Sigmoid colon (tissue), 7 donors: ENCODE results near the gene FOXN4. TPM values are rescaled to one million over a fixed set of nuclear protein-coding genes. Genes with fewer than 3 reads are reported as not detected.

Source experiments
- DNase-seq: peaks from one replicate; pipeline ENCODE4 v3.0.0-alpha.2; 2019
- H3K27ac ChIP-seq, 4 donors: fragments of 200-600 bp; sonication (generic); one replicate each; pipeline ENCODE4 v1.5.1; 2016 to 2019; ENCODE audit warnings: mild to moderate bottlenecking in 1 of 4
- H3K27me3 ChIP-seq, 3 donors: fragments of 200-600 bp; sonication (generic); one replicate each; pipeline ENCODE4 v1.5.1; 2019; ENCODE audit warnings: mild to moderate bottlenecking in 1 of 3
- H3K36me3 ChIP-seq, 4 donors: fragments of 200-600 bp; sonication (generic); one replicate each; pipeline ENCODE4 v1.5.1; 2016 to 2019
- H3K4me1 ChIP-seq, 4 donors: fragments of 200-600 bp; sonication (generic); one replicate each; pipeline ENCODE4 v1.5.1; 2017 to 2019
- H3K4me3 ChIP-seq, 4 donors: fragments of 200-600 bp; sonication (generic); one replicate each; pipeline ENCODE4 v1.5.1; 2017 to 2019; ENCODE audit warnings: mild to moderate bottlenecking in 2 of 4, moderate library complexity in 1 of 4
- H3K9me3 ChIP-seq, 4 donors: fragments of 200-600 bp in 3 of 4; sonication (generic) in 3 of 4; one replicate each; pipeline versions ENCODE4 v1.5.1 to v1.6.1; 2013 to 2019
- EP300 ChIP-seq, 4 donors: sonication (generic); formaldehyde crosslinking; IDR thresholded peaks; one replicate each; pipeline ENCODE4 v1.6.1; 2017; ENCODE audit warnings: antibody characterized with exemption in 4 of 4
- POLR2A ChIP-seq, 2 donors: fragments of 450-650 bp; IDR thresholded peaks; one replicate each; pipeline ENCODE4 v1.6.1; 2016; ENCODE audit warnings: antibody characterized with exemption in 2 of 2, mild to moderate bottlenecking in 2 of 2, moderate library complexity in 2 of 2
- POLR2AphosphoS5 ChIP-seq, 4 donors: sonication (generic); formaldehyde crosslinking; IDR thresholded peaks; one replicate each; pipeline ENCODE4 v1.6.1; 2017; ENCODE audit warnings: antibody characterized with exemption in 4 of 4
- WGBS, 2 donors: extraction: QIAGEN DNeasy Blood & Tissue Kit; methylation state at CpG; one replicate each; pipeline ENCODE4 v1.1.7; 2013; 5-methylcytosine and 5-hydroxymethylcytosine counted together
- intact Hi-C: fragments of 100-400 bp; cut with DNase I; formaldehyde crosslinking; loops from one replicate; pipeline ENCODE4 v1.15.1; 2023
- polyA plus RNA-seq, 3 donors: library from polyadenylated mRNA; stranded (reverse); fragments of 200-250 nt; gene quantifications; one replicate each; pipeline ENCODE4 v1.2.3, GENCODE V29; 2013
- total RNA-seq, 4 donors: library from RNA; depleted of rRNA; stranded (reverse); fragments of >200 nt; gene quantifications; one replicate each; pipeline ENCODE4 v1.1.0, GENCODE V29; 2016
- TF ChIP-seq, protein P1 (sequence below), 4 experiments: fragments of 450-650 bp in 3 of 4; fragments of 200-600 bp in 1 of 4; IDR thresholded peaks; one replicate each; pipeline ENCODE4 v1.5.1; 2016 to 2019; ENCODE audit warnings: antibody characterized with exemption in 4 of 4, mild to moderate bottlenecking in 3 of 4, moderate library complexity in 2 of 4
- donor health status: healthy with polysubstance abuse.
- donor health status: Bipolar disorder and iron deficiency.
- donor health status: healthy.

The FOXN4 gene
- total and polyA plus RNA-seq, 7 donors, result 0.06 to 1.9 (median 0.41) TPM; not detected in 4

DNA sequence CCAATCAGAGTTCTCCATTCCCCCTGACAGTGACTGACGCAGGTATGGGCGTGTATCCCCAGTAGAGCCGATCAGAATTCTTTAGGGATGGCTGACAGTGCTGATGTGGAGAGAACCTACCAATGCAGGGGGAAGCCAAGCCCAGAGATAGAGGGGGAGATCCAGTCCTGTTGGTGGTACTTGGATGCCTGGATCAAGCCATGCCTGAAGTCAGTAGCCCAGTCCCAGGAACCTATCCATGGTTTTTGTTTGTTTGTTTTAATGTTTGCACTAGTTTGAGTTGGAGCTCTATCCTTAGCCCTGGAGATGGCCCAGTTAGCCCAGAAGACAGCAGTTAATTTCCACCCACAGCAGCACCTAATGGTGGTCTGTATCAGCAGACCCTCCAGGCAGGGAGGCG is 40.2 kb downstream of the FOXN4 start:
- Histone ChIP-seq H3K4me1 (peaks cover 0 to 36% (median 20%) of the 10 kb centered on the region in 4 donors), H3K27ac (peak overlapping the region in 1 of 4 donors; percentile 29), H3K36me3 (peaks cover 13 to 53% (median 31%) of the 10 kb centered on the region in 4 donors), H3K9me3 (no peaks in the 10 kb centered on the region), H3K4me3 (no peak overlapping the region), H3K27me3 (no peaks in the 10 kb centered on the region)
- DNase-seq, result no peak
- intact Hi-C loops, result no loop called here
- TF ChIP-seq, protein P1, sequence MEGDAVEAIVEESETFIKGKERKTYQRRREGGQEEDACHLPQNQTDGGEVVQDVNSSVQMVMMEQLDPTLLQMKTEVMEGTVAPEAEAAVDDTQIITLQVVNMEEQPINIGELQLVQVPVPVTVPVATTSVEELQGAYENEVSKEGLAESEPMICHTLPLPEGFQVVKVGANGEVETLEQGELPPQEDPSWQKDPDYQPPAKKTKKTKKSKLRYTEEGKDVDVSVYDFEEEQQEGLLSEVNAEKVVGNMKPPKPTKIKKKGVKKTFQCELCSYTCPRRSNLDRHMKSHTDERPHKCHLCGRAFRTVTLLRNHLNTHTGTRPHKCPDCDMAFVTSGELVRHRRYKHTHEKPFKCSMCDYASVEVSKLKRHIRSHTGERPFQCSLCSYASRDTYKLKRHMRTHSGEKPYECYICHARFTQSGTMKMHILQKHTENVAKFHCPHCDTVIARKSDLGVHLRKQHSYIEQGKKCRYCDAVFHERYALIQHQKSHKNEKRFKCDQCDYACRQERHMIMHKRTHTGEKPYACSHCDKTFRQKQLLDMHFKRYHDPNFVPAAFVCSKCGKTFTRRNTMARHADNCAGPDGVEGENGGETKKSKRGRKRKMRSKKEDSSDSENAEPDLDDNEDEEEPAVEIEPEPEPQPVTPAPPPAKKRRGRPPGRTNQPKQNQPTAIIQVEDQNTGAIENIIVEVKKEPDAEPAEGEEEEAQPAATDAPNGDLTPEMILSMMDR (IDR thresholded peaks at IDR 0.05), result no peak
- 91 to 92% methylated on average over 4 of the region's 4 CpGs for WGBS, 2 donors

DNA sequence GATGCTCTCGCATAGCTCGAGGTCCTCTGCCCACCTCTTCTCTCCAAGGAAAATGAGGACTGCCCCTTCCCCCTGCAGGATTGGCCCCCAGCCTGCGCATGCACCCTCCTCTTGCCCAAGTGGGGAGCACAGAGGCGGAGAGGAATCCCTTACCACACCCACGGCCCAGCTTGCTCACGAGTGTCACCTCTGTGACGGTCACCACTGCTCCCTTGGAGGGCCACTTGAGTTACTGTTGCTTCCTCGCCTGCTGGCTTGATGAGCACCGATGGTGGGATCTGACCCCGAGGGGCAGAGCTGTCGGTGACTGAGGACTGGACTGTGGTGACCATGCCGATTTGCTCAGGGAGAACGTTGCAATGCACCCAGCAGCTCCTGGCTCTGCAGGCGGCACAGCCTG is 41.7 kb downstream of the FOXN4 start:
- TF ChIP-seq, protein P1 (IDR thresholded peaks at IDR 0.05), result no peak
- TF ChIP-seq POLR2A (IDR thresholded peaks at IDR 0.05), result no peak
- peak in 1 of 4 donors; percentile 11 for TF ChIP-seq POLR2AphosphoS5 (IDR thresholded peaks at IDR 0.05)
- TF ChIP-seq EP300 (IDR thresholded peaks at IDR 0.05), result no peak
- 92 to 94% methylated on average over 14 of the region's 14 CpGs for WGBS, 2 donors
- H3K36me3 ChIP-seq, result peaks cover 18 to 68% (median 35%) of the 10 kb centered on the region in 4 donors
- H3K9me3 ChIP-seq, result no peaks in the 10 kb centered on the region
- intact Hi-C loops, result no loop called here
- peaks cover 0 to 36% (median 20%) of the 10 kb centered on the region in 4 donors for H3K4me1 ChIP-seq
- H3K27ac ChIP-seq, result no peak overlapping the region
- H3K4me3 ChIP-seq, result no peak overlapping the region
- H3K27me3 ChIP-seq, result no peaks in the 10 kb centered on the region
- peak; percentile 49 for DNase-seq

DNA sequence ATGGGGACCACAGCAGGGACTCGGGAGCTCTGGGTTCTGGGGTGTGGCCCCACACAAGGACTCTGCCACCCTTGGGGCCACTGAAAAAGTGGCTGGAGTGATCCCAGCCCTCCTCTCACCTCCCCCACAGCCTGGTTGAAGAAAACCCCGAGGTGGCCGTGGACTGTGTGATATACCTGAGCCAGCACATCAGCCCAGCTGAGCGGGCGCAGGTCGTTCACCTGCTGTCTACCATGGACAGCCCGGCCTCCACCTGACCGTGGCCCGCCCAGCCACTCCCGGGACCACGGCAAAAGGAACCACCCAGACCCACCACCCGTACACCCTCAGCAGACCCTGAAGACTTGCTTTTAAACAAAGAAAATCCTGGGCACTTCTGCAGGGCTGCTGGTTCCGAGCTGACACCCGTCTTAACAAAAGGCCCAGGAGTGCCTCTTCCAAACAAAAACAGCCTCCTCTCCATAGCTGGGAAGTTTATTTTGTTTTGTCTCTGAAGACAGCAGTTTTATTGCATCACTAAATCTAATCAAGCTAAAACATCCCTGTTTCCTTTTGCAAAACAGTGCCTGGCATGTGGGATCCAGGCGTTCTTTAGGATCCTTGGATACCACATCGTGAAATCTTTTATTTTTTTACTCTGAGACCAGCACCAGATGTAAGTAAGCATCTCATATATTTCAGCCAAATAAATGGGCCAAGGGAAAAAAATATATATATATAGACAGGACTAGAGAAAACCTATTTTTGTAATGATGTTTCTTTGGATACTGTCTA is 42.8 kb downstream of the FOXN4 start:
- Histone ChIP-seq H3K27ac (peak overlapping the region in 3 of 4 donors; percentile 56 to 61 (median 60)), H3K4me1 (peaks cover 0 to 36% (median 20%) of the 10 kb centered on the region in 4 donors), H3K36me3 (peaks cover 25 to 76% (median 41%) of the 10 kb centered on the region in 4 donors), H3K9me3 (no peaks in the 10 kb centered on the region), H3K27me3 (no peaks in the 10 kb centered on the region), H3K4me3 (no peak overlapping the region)
- intact Hi-C loops, result no loop called here
- TF ChIP-seq POLR2A (IDR thresholded peaks at IDR 0.05) (no peak), POLR2AphosphoS5 (IDR thresholded peaks at IDR 0.05) (peak in 2 of 4 donors; percentile 16 to 36)
- DNase-seq, result no peak
- 83 to 86% methylated on average over 16 of the region's 16 CpGs for WGBS, 2 donors

DNA sequence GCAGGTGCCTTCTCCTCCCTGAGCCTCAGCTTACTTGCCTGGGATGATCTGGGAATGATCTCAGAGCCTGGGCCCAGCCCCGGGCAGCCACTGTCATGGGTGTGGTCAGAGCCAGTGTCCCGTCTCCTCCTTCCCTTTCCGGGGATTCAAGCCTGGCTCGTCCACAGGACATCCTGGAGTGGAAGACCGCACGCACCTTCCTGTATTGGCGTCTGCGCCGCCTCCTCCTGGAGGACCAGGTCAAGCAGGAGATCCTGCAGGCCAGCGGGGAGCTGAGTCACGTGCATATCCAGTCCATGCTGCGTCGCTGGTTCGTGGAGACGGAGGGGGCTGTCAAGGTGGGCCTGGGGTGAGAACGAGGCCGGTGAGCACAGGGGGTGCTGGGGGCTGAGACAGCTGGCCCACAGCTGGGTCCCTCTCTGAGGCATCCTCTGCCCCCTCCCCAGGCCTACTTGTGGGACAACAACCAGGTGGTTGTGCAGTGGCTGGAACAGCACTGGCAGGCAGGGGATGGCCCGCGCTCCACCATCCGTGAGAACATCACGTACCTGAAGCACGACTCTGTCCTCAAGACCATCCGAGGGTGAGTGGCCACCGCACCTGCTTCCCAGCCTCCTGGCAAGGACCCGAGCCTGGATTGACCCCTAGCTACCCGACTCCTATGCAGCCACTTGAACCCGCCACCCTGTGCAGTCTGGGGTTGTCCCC is 44.0 kb downstream of the FOXN4 start:
- H3K27me3 ChIP-seq, result no peaks in the 10 kb centered on the region
- TF ChIP-seq POLR2A (IDR thresholded peaks at IDR 0.05), result no peak
- DNase-seq, result no peak
- intact Hi-C loops, result loop anchor here (1.0 kb wide), 1 partner anchor 120 kb away; no protein-coding TSS in a partner anchor
- 94 to 95% methylated on average over 27 of the region's 27 CpGs for WGBS, 2 donors
- H3K27ac ChIP-seq, result peak overlapping the region; percentile 46 to 61 (median 58)
- peaks cover 0 to 36% (median 20%) of the 10 kb centered on the region in 4 donors for H3K4me1 ChIP-seq
- no peaks in the 10 kb centered on the region for H3K9me3 ChIP-seq
- peaks cover 37 to 83% (median 49%) of the 10 kb centered on the region in 4 donors for H3K36me3 ChIP-seq
- H3K4me3 ChIP-seq, result no peak overlapping the region

DNA sequence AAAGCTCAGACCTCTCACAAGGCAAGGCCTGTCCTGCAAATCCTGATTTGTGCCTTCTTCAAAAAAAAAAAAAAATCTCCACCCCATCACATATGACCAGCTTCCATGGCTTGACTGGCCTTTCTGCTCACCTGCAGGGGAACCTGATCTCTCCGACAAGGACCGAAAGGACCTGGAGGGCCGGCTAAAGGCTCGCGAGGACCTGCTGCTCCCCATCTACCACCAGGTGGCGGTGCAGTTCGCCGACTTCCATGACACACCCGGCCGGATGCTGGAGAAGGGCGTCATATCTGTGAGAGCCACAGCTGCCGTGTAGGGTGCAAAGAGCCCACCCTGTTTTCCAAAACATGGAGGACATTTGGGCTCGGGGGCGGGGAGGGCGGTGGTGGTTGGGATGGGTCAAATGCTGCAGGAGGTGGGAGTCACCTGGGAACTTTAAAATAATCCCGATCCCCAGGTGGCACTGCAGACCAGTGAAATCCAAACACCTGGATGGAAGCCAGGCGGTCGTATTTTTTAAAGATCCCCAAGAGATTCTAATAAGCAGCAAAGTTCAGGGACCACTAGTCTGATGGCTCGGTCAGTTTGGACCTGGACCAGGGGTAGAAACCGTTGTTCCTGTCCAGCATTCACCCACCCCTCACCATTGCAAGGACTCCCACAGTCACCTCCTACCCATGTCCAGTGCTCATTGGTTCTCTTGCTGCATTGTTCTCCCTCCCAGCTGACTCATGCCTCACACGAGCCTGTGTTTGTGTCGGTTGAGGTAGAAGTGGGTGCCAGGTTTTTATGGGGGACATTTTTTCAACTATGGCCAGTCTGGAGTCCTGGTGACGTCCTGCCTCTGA is 44.8 kb downstream of the FOXN4 start:
- H3K4me3 ChIP-seq, result no peak overlapping the region
- DNase-seq, result peak; percentile 90
- no peaks in the 10 kb centered on the region for H3K9me3 ChIP-seq
- TF ChIP-seq EP300 (IDR thresholded peaks at IDR 0.05), result no peak
- TF ChIP-seq POLR2AphosphoS5 (IDR thresholded peaks at IDR 0.05), result peak in 2 of 4 donors; percentile 8 to 35
- TF ChIP-seq, protein P1 (IDR thresholded peaks at IDR 0.05), result peak; percentile 73 to 93 (median 81)
- peaks cover 45 to 90% (median 53%) of the 10 kb centered on the region in 4 donors for H3K36me3 ChIP-seq
- intact Hi-C loops, result loop anchor here (1.0 kb wide), 1 partner anchor 121 kb away; no protein-coding TSS in a partner anchor
- 40 to 63% methylated on average over 23 of the region's 23 CpGs for WGBS, 2 donors
- H3K27me3 ChIP-seq, result no peaks in the 10 kb centered on the region
- peak overlapping the region; percentile 46 to 61 (median 58) for H3K27ac ChIP-seq
- H3K4me1 ChIP-seq, result peaks cover 0 to 28% (median 19%) of the 10 kb centered on the region in 4 donors
